ENCODE measurements around the gene FCMR.
"Not testable (repeated sequence)": the region's sequence is repeated elsewhere in the genome, so short reads cannot be mapped to it uniquely, and the experiment has no call there.

Gene FCMR

GRCh38 chr1:206873603-206874188 lies 48.0 kb downstream of the FCMR start:
- no peak for DNase-seq

- no peak for DNase-seq
Observed at GRCh38 chr1:206872139-206872538, 49.6 kb downstream of the FCMR start.

- DNase-seq: no peak
Observed at GRCh38 chr1:206868264-206868663, 53.5 kb downstream of the FCMR start.

- no peak for DNase-seq
Observed at GRCh38 chr1:206867716-206868115, 54.0 kb downstream of the FCMR start.

- DNase-seq: no peak
Observed at GRCh38 chr1:206867239-206867638, 54.5 kb downstream of the FCMR start.

- no peak for DNase-seq
Observed at GRCh38 chr1:206866062-206866461, 55.7 kb downstream of the FCMR start.

GRCh38 chr1:206864939-206865671 lies 56.6 kb downstream of the FCMR start, which contains the start of gene IL20:
Gene IL20, plus strand, starts transcription at chr1:206865623. Its CDS starts 230 bp downstream, at chr1:206865853.
- no peak for DNase-seq

GRCh38 chr1:206863266-206863665 lies 58.5 kb downstream of the FCMR start:
- no peak for DNase-seq

GRCh38 chr1:206860165-206860564 lies 61.6 kb downstream of the FCMR start:
- no peak for DNase-seq

- no peak for DNase-seq
Observed at GRCh38 chr1:206859082-206859521, 62.6 kb downstream of the FCMR start.

- DNase-seq: no peak
Observed at GRCh38 chr1:206856674-206857464, 64.9 kb downstream of the FCMR start.

- DNase-seq: no peak
Observed at GRCh38 chr1:206855859-206856258, 65.9 kb downstream of the FCMR start.

- no peak for DNase-seq
Observed at GRCh38 chr1:206854401-206855129, 67.2 kb downstream of the FCMR start.

GRCh38 chr1:206853696-206854095 lies 68.0 kb downstream of the FCMR start:
- not testable (repeated sequence) for DNase-seq
